H7 (cell line): ENCODE measurements around the gene BEND7. TPM values are rescaled to one million over a fixed set of nuclear protein-coding genes. Genes with fewer than 3 reads are reported as not detected.
"Not testable (repeated sequence)": the region's sequence is repeated elsewhere in the genome, so short reads cannot be mapped to it uniquely, and the experiment has no call there.

Source experiments
- DNase-seq: peaks from one replicate; pipeline ENCODE4 v3.0.0; 2012
- H3K27me3 ChIP-seq: 2 replicates; pipeline ENCODE4 v1.6.0; 2011; ENCODE audit warnings: mild to moderate bottlenecking, low read length; ENCODE audit not compliant: control insufficient read depth, insufficient read depth
- H3K36me3 ChIP-seq: replicated peaks from 2 replicates; pipeline ENCODE4 v1.5.1; 2011; ENCODE audit warnings: low read length; ENCODE audit not compliant: control insufficient read depth, insufficient read depth
- H3K4me3 ChIP-seq: 2 replicates; pipeline ENCODE4 v1.5.1; 2011; ENCODE audit warnings: low read depth, mild to moderate bottlenecking, control low read depth, low read length, moderate library complexity; ENCODE audit not compliant: insufficient read depth
- total RNA-seq: library from RNA; depleted of rRNA; stranded (reverse); fragments of >200 nt; shearing (Covaris generic); gene quantifications from 2 replicates; pipeline ENCODE4 v1.2.3, GENCODE V29; 2014; rRNA removed

The BEND7 gene
- total RNA-seq, 1 experiment from 2014 or later = 2.7 TPM

GRCh38 chr10:13403426-13403825 lies 125.4 kb downstream of the BEND7 start:
- not testable (repeated sequence) for H3K36me3 ChIP-seq, H3K4me3 ChIP-seq, H3K27me3 ChIP-seq, DNase-seq

- no peak overlapping the region for H3K4me3 ChIP-seq
- H3K27me3 ChIP-seq = no peaks in the 10 kb centered on the region
- H3K36me3 ChIP-seq = no peaks in the 10 kb centered on the region
- no peak for DNase-seq
These were observed 126.8 kb downstream of the BEND7 start for GRCh38 chr10:13402021-13402420.

GRCh38 chr10:13401142-13401541 lies 127.7 kb downstream of the BEND7 start:
- Histone ChIP-seq H3K27me3 (no peaks in the 10 kb centered on the region), H3K4me3 (no peak overlapping the region), H3K36me3 (no peaks in the 10 kb centered on the region)
- no peak for DNase-seq

GRCh38 chr10:13400196-13400965 lies 128.4 kb downstream of the BEND7 start:
- no peak for DNase-seq
- no peaks in the 10 kb centered on the region for H3K36me3 ChIP-seq
- H3K27me3 ChIP-seq = no peaks in the 10 kb centered on the region
- H3K4me3 ChIP-seq = no peak overlapping the region

- H3K27me3 ChIP-seq = no peaks in the 10 kb centered on the region
- no peak overlapping the region for H3K4me3 ChIP-seq
- DNase-seq = no peak
- H3K36me3 ChIP-seq = no peaks in the 10 kb centered on the region
These were observed 129.1 kb downstream of the BEND7 start for GRCh38 chr10:13399752-13400151.

- Histone ChIP-seq H3K4me3 (no peak overlapping the region), H3K27me3 (no peaks in the 10 kb centered on the region), H3K36me3 (no peaks in the 10 kb centered on the region)
- DNase-seq = no peak
These were observed 129.6 kb downstream of the BEND7 start for GRCh38 chr10:13399236-13399635.

GRCh38 chr10:13397052-13397451 lies 131.8 kb downstream of the BEND7 start:
- Histone ChIP-seq H3K36me3 (no peaks in the 10 kb centered on the region), H3K27me3 (no peaks in the 10 kb centered on the region), H3K4me3 (no peak overlapping the region)
- DNase-seq = no peak

GRCh38 chr10:13396369-13396768 lies 132.4 kb downstream of the BEND7 start:
- Histone ChIP-seq H3K27me3 (no peaks in the 10 kb centered on the region), H3K4me3 (no peak overlapping the region), H3K36me3 (no peaks in the 10 kb centered on the region)
- no peak for DNase-seq

GRCh38 chr10:13395540-13395939 lies 133.3 kb downstream of the BEND7 start:
- Histone ChIP-seq H3K36me3 (no peaks in the 10 kb centered on the region), H3K4me3 (no peak overlapping the region), H3K27me3 (no peaks in the 10 kb centered on the region)
- no peak for DNase-seq

- H3K27me3 ChIP-seq = no peaks in the 10 kb centered on the region
- no peaks in the 10 kb centered on the region for H3K36me3 ChIP-seq
These were observed 135.2 kb downstream of the BEND7 start for GRCh38 chr10:13393640-13394039.

GRCh38 chr10:13392701-13393100 lies 136.1 kb downstream of the BEND7 start:
- no peak for DNase-seq
- H3K4me3 ChIP-seq = no peak overlapping the region
- no peaks in the 10 kb centered on the region for H3K27me3 ChIP-seq
- no peaks in the 10 kb centered on the region for H3K36me3 ChIP-seq

More at GRCh38 chr10:13393640-13394039, 135.2 kb downstream of the BEND7 start:
- H3K4me3 ChIP-seq = no peak overlapping the region
- no peak for DNase-seq

Other genes starting within 250 kb of the BEND7 start
- 12.2 and 14.8 TPM in 2 replicates for gene PHYH, start 228.9 kb downstream of the BEND7 start, total RNA-seq
- 338 and 341 TPM in 2 replicates for gene SEPHS1, start 180.7 kb downstream of the BEND7 start, total RNA-seq
- gene PRPF18, start 58.0 kb upstream of the BEND7 start, total RNA-seq = 13.2 and 13.6 TPM in 2 replicates